ENCODE measurements around the gene STRN3.
A peak's percentile ranks its signal among the peaks of the same experiment; 100 is the strongest.
"Not testable (repeated sequence)": the region's sequence is repeated elsewhere in the genome, so short reads cannot be mapped to it uniquely, and the experiment has no call there.

Gene STRN3

DNA sequence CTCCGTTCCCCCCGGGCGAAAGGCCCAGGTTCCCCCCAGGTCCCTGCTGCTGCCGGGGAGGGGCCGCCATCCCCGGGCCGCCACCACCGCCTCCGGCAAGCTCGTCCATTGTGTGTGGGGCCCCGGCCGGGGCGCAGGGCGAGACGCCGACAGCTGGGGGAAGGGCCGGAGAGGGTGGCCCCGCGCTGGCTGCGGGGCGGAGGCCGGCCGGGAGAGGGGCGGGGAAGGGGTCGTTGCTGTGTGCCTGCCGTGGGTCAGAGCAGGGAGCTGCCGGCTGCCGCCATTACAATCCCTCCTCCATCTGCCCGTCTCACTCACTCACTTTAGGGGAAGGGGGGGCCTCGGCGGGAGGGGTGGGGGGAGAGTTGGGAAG lies at the start of gene STRN3:
Gene STRN3, minus strand, starts transcription at position 303 of the 373 bp plus-strand sequence. Its CDS starts 194 bp downstream, at position 109.
- peaks cover 51% of the 10 kb centered on the region for H3K4me1 Mint-ChIP-seq
- peak within 1 kb of the TSS; percentile 95 for H3K27ac Mint-ChIP-seq
- no peak for ATAC-seq
- no peaks in the 10 kb centered on the region for H3K9me3 Mint-ChIP-seq
- DNase-seq, result no peak
- H3K36me3 Mint-ChIP-seq (ENCODE audit: low read depth), result peaks cover 9% of the 10 kb centered on the region
- peak within 1 kb of the TSS; percentile 85 for H3K4me3 Mint-ChIP-seq
- H3K27me3 Mint-ChIP-seq, result no peaks in the 10 kb centered on the region

- H3K27me3 Mint-ChIP-seq, result no peaks in the 10 kb centered on the region
- H3K4me3 Mint-ChIP-seq, result no peak overlapping the region
- H3K36me3 Mint-ChIP-seq (ENCODE audit: low read depth), result peaks cover 14% of the 10 kb centered on the region
- H3K27ac Mint-ChIP-seq, result no peak overlapping the region
- ATAC-seq (no peak), DNase-seq (no peak)
- H3K4me1 Mint-ChIP-seq, result no peaks in the 10 kb centered on the region
- peaks cover 3% of the 10 kb centered on the region for H3K9me3 Mint-ChIP-seq
These were observed 49.0 kb upstream of the STRN3 start for GRCh38 chr14:31075144-31075543.

DNA sequence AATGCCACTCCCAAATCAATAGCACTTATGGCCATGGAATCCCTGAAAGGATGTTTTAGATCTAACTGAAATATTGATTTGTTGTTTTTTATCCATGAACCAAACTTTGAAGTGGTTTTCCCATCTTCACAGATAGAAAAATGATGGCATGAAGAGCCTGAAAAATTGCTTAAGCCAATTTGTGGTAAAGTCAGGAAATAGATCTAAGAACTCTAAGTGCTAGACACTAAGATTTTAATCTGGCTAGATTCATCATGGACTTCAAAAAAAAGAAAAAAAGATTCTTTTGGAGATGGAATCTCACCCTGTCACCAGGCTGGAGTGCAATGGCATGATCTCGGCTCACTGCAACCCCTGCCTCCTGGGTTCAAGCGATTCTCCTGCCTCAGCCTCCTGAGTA lies 45.0 kb upstream of the STRN3 start:
- H3K9me3 Mint-ChIP-seq, result peaks cover 3% of the 10 kb centered on the region
- H3K27me3 Mint-ChIP-seq, result no peaks in the 10 kb centered on the region
- no peak overlapping the region for H3K27ac Mint-ChIP-seq
- H3K4me1 Mint-ChIP-seq, result no peaks in the 10 kb centered on the region
- H3K36me3 Mint-ChIP-seq (ENCODE audit: low read depth), result peaks cover 14% of the 10 kb centered on the region
- ATAC-seq (no peak), DNase-seq (no peak)
- no peak overlapping the region for H3K4me3 Mint-ChIP-seq

GRCh38 chr14:31070431-31070830 lies 44.3 kb upstream of the STRN3 start:
- H3K36me3 Mint-ChIP-seq (ENCODE audit: low read depth), result peaks cover 12% of the 10 kb centered on the region
- no peaks in the 10 kb centered on the region for H3K27me3 Mint-ChIP-seq
- no peak overlapping the region for H3K27ac Mint-ChIP-seq
- peaks cover 3% of the 10 kb centered on the region for H3K9me3 Mint-ChIP-seq
- no peak for ATAC-seq
- no peak for DNase-seq
- H3K4me3 Mint-ChIP-seq, result no peak overlapping the region
- no peaks in the 10 kb centered on the region for H3K4me1 Mint-ChIP-seq

DNA sequence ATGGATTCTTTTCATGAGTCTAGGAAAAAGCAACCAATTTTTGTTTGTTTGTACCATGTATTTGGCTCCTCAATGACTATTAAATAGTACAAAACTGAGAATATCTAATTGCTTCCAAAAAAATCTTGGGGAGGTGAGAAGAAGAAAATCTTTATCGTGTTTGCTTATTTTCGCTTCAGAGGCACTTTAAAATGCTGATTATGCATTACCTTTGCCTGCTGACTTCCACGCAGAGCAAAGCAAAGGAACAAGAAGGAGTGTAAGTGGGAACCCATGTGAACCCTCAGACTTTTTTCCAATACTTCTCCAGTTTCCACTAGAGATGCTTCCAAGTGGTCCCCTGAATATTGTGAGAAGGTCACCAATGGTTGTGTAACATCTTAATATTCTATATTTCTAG lies 43.2 kb upstream of the STRN3 start:
- ATAC-seq (no peak), DNase-seq (no peak)
- H3K4me1 Mint-ChIP-seq, result no peaks in the 10 kb centered on the region
- no peak overlapping the region for H3K4me3 Mint-ChIP-seq
- no peaks in the 10 kb centered on the region for H3K27me3 Mint-ChIP-seq
- H3K36me3 Mint-ChIP-seq (ENCODE audit: low read depth), result peaks cover 6% of the 10 kb centered on the region
- no peak overlapping the region for H3K27ac Mint-ChIP-seq
- no peaks in the 10 kb centered on the region for H3K9me3 Mint-ChIP-seq

GRCh38 chr14:31068235-31068634 lies 42.1 kb upstream of the STRN3 start:
- H3K27ac Mint-ChIP-seq, result no peak overlapping the region
- ATAC-seq, result no peak
- no peaks in the 10 kb centered on the region for H3K9me3 Mint-ChIP-seq
- peaks cover 6% of the 10 kb centered on the region for H3K36me3 Mint-ChIP-seq (ENCODE audit: low read depth)
- no peak for DNase-seq
- H3K27me3 Mint-ChIP-seq, result no peaks in the 10 kb centered on the region
- H3K4me1 Mint-ChIP-seq, result no peaks in the 10 kb centered on the region
- H3K4me3 Mint-ChIP-seq, result no peak overlapping the region

DNA sequence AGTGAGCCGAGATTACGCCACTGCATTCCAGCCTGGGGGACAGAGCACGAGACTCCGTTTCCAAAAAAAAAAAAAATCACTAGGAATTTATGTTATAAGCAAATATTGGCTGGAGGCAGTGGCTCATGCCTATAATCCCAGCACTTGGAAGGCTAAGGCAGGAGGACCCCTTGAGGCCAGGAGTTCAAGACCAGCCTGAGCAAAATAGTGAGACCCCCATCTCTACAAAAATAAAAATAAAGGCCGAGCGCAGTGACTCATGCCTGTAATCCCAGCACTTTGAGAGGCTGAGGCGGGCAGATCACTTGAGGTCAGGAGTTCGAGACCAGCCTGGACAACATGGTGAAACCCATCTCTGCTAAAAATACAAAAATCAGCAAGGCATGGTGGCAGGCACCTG lies 36.7 kb upstream of the STRN3 start:
- H3K27me3 Mint-ChIP-seq; ATAC-seq; H3K27ac Mint-ChIP-seq; DNase-seq; H3K4me1 Mint-ChIP-seq; H3K9me3 Mint-ChIP-seq; H3K4me3 Mint-ChIP-seq; H3K36me3 Mint-ChIP-seq (ENCODE audit: low read depth): not testable (repeated sequence)

DNA sequence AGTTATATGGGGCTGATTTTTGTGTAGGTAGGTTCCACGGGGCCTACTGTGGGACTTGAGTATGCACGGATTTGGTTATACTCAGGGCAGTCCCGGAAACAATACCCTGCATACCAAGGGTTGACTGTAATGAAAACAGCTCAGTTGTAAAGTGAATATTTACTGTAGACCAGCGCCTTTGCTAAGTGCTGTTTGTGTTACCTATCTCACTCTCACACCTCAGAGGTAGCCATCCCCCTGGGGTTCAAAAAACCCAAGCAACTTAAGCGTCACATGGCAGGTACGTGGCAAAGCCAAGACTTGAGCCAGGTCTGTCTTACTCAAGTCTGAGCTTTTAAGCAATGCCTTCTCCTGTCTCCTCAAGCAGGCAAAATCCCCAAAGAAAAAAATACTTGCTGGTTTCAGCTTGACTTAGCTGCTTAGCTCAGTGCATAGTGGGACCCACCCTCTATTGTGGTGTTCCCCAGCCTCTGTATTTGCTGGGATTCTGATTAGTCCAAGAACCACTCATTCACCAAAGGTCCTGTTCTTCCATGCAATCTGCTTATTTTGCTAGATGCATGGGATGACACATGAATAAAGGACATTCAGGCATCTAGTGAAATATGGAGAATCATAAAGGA lies 34.2 kb upstream of the STRN3 start:
- no peak overlapping the region for H3K27ac Mint-ChIP-seq
- H3K9me3 Mint-ChIP-seq, result no peaks in the 10 kb centered on the region
- H3K36me3 Mint-ChIP-seq (ENCODE audit: low read depth), result peaks cover 2% of the 10 kb centered on the region
- DNase-seq (no peak), ATAC-seq (no peak)
- no peaks in the 10 kb centered on the region for H3K27me3 Mint-ChIP-seq
- H3K4me3 Mint-ChIP-seq, result no peak overlapping the region
- peaks cover 6% of the 10 kb centered on the region for H3K4me1 Mint-ChIP-seq

DNA sequence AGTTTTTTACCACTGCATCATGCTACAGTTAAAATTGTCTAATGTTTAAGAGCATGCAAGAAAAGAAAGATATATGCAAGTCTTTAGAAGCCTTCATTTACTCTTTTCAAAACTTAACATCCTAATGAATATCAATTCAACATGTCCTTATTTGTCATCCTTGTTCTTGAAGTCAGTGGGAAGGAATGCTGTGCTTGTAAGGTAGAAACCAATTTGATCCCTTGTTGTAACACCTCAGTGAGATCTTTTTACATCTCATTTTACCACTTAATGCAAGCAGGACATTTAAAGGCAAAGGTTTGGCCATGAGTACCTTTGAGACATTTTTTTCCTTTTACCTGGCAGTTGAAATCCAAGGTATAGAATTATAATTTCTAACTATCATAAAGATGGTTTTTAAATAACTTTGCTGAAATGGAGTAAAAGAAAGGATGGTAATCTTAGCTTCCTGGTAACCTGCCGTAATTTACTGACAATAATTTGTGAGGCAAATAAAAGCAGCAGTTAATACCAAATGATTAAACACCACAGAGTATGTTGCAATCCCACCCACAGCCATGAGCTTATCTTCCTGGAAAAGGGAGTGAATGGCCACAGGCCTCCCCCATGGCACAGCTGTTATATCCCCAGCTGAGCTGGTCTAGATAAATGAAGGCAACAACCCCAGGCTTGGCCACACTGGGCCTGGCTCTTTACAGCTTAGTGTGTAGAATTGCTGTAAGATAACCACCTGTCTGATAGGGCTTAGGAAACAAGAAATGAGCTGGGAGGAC lies 33.2 kb upstream of the STRN3 start:
- Mint-ChIP-seq H3K36me3 (ENCODE audit: low read depth) (peaks cover 2% of the 10 kb centered on the region), H3K4me1 (peaks cover 6% of the 10 kb centered on the region), H3K9me3 (no peaks in the 10 kb centered on the region), H3K27me3 (no peaks in the 10 kb centered on the region), H3K27ac (no peak overlapping the region), H3K4me3 (no peak overlapping the region)
- ATAC-seq (no peak), DNase-seq (no peak)

DNA sequence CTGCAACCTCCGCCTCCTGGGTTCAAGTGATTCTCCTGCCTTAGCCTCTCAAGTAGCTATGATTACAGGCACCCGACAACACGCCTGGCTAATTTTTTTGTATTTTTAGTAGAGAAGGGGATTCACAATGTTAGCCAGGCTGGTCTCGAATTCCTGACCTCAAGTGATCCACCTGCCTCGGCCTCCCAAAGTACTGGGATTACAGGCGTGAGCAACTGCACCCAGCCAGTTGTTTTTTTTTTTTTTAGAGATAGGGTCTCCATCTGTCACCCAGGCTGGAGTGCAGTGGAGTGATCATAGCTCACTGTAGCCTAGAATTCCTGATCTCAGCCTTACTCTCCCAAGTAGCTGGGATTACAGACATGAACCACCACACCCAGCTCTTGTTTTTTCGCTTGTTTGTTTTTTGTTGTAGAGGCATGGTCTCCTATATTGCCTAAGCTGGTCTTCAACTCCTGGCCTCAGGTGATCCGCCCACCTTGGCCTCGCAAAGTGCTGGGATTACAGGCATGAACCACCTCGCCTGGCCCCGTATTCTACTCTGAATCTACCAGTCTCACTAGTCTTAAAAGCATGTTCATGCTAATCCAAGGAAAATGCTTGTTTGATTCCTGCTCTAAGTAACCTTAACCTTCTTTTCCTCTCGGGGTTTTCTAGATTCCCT lies 31.7 kb upstream of the STRN3 start:
- peaks cover 2% of the 10 kb centered on the region for H3K36me3 Mint-ChIP-seq (ENCODE audit: low read depth)
- H3K27ac Mint-ChIP-seq, result no peak overlapping the region

DNA sequence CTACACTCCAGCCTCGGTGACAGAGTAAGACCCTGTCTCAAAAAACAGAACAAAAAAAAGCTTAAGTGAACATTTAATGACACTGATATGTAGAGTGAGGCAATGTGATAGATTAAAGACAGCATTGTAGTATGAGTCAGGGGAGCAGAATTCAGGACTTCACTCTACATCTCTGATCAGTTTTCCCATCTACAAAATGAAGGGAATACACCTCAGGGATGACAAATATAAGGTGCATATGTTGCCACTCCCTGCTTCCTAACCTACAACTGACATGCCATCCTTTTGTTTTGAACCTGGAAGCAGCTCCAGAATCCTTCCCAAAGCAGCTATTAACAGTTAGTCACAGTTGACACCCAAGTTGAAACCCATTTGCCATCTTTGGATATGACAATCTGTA lies 30.9 kb upstream of the STRN3 start:
- H3K36me3 Mint-ChIP-seq (ENCODE audit: low read depth), result peaks cover 2% of the 10 kb centered on the region
- H3K4me1 Mint-ChIP-seq, result peaks cover 6% of the 10 kb centered on the region
- H3K4me3 Mint-ChIP-seq, result no peak overlapping the region
- H3K9me3 Mint-ChIP-seq, result no peaks in the 10 kb centered on the region
- no peak overlapping the region for H3K27ac Mint-ChIP-seq
- H3K27me3 Mint-ChIP-seq, result no peaks in the 10 kb centered on the region
- ATAC-seq, result no peak
- DNase-seq, result no peak

More for the DNA sequence above, 31.7 kb upstream of the STRN3 start:
- Mint-ChIP-seq H3K27me3 (no peaks in the 10 kb centered on the region), H3K9me3 (no peaks in the 10 kb centered on the region), H3K4me1 (peaks cover 6% of the 10 kb centered on the region), H3K4me3 (no peak overlapping the region)
- DNase-seq (no peak), ATAC-seq (no peak)

GRCh38 chr14:31052905-31053586 lies 26.9 kb upstream of the STRN3 start:
- H3K9me3 Mint-ChIP-seq; H3K27me3 Mint-ChIP-seq; ATAC-seq; H3K36me3 Mint-ChIP-seq (ENCODE audit: low read depth); DNase-seq; H3K4me1 Mint-ChIP-seq; H3K4me3 Mint-ChIP-seq; H3K27ac Mint-ChIP-seq: not testable (repeated sequence)

DNA sequence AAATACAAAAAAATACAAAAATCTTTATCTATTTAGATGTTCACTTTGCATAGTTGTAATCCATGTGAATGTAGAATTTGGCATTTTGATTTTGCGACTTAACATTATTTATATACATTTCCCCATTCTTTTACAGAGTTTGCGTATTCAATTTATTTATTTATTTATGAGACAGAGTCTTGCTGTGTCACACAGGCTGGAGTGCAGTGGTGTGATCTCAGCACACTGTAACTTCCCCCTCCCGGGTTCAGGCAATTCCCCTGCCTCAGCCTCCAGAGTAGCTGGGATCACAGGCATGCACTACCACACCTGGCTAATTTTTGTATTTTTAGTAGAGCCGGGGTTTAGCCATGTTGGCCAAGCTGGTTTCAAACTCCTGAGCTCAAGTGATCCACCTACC lies 25.3 kb upstream of the STRN3 start:
- Mint-ChIP-seq H3K36me3 (ENCODE audit: low read depth) (peaks cover 1% of the 10 kb centered on the region), H3K27me3 (no peaks in the 10 kb centered on the region), H3K4me1 (peaks cover 5% of the 10 kb centered on the region), H3K9me3 (no peaks in the 10 kb centered on the region), H3K27ac (no peak overlapping the region), H3K4me3 (no peak overlapping the region)
- ATAC-seq (no peak), DNase-seq (no peak)

DNA sequence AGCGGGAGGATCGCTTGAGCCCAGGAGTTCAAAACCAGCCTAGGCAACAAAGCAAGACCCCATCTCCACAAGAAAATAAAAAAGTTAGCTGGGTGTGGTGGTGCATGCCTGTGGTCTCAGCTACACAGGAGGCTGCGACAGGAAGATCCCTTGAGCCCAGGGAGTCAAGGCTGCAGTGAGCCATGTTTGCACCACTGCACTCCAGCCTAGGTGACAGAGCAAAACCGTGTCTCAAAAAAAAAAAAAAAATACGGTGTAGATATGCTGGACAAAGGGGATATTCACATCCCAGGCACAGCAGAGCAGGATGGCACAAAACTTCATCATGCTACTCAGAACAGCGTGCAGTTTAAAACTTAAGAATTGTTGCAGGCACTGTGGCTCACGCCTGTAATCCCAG lies 24.8 kb upstream of the STRN3 start:
- peaks cover 1% of the 10 kb centered on the region for H3K36me3 Mint-ChIP-seq (ENCODE audit: low read depth)
- ATAC-seq, result no peak
- H3K4me3 Mint-ChIP-seq, result no peak overlapping the region
- no peak overlapping the region for H3K27ac Mint-ChIP-seq
- DNase-seq, result no peak
- H3K27me3 Mint-ChIP-seq, result no peaks in the 10 kb centered on the region
- H3K9me3 Mint-ChIP-seq, result no peaks in the 10 kb centered on the region
- H3K4me1 Mint-ChIP-seq, result peaks cover 8% of the 10 kb centered on the region

- Mint-ChIP-seq H3K27me3 (no peaks in the 10 kb centered on the region), H3K4me3 (no peak overlapping the region), H3K36me3 (ENCODE audit: low read depth) (peaks cover 1% of the 10 kb centered on the region), H3K9me3 (no peaks in the 10 kb centered on the region), H3K4me1 (peaks cover 8% of the 10 kb centered on the region), H3K27ac (no peak overlapping the region)
- DNase-seq (no peak), ATAC-seq (no peak)
These were observed 21.3 kb upstream of the STRN3 start for GRCh38 chr14:31047503-31047902.
